H1 (cell line): Measurements from ENCODE around the gene CEACAM16. TPM values are rescaled to one million over a fixed set of nuclear protein-coding genes. Genes with fewer than 3 reads are reported as not detected.

Source experiments
- CBX8 ChIP-seq: fragments of 300-800, 300-1000 bp; sonication (generic); IDR thresholded peaks from 2 replicates; pipeline ENCODE4 v1.7.1; 2016; ENCODE audit warnings: low read depth, low read length, borderline replicate concordance
- CREB1 ChIP-seq: IDR thresholded peaks from 2 replicates; pipeline ENCODE4 v1.6.1; 2012; ENCODE audit warnings: inconsistent platforms
- EP300 ChIP-seq, 2 experiments: IDR thresholded peaks; 1 replicate in 1 of 2; 2 replicates in 1 of 2; pipeline ENCODE4 v1.6.1; 2011 to 2012; ENCODE audit warnings: low read depth in 2 of 2, low read length in 2 of 2, mild to moderate bottlenecking in 2 of 2, borderline replicate concordance in 1 of 2, inconsistent platforms in 1 of 2, moderate library complexity in 1 of 2
- TAF1 ChIP-seq: IDR thresholded peaks from 2 replicates; pipeline ENCODE4 v1.6.1; 2011; ENCODE audit warnings: mild to moderate bottlenecking, low read depth, low read length
- TBP ChIP-seq: IDR thresholded peaks from 2 replicates; pipeline ENCODE4 v1.6.1; 2011; ENCODE audit warnings: low read depth, low read length, improper control_type of control experiment
- polyA plus RNA-seq, 7 experiments: library from polyadenylated mRNA; depleted of rRNA in 3 of 7; stranded (reverse) in 5 of 7; unstranded in 2 of 7; fragments of >200 nt in 5 of 7; fragments of 200-250 nt in 2 of 7; gene quantifications; 1 replicate in 5 of 7; 2 replicates in 1 of 7; 4 replicates in 1 of 7; pipeline versions ENCODE4 v1.2.1 to v1.2.3, GENCODE V29; 2011 to 2013; ENCODE audit warnings: missing spikeins in 2 of 7, mixed read lengths in 2 of 7
- total RNA-seq: library from RNA; stranded (reverse); fragmentation: NEBNext Ultra II Directional; extraction: Animal tissue kit (Norgen Biotek cat#: 25700); gene quantifications from 2 replicates; pipeline ENCODE4 v1.2.1, GENCODE V29; 2021

The CEACAM16 gene
- total and polyA plus RNA-seq, 2 of the 8 experiments (the other 6 are each of a cell fraction or from before 2014, with no cell fraction given), result not detected

GRCh38 chr19:44661205-44661604 is 37.7 kb upstream of the CEACAM16 start (continued):
- TF ChIP-seq TBP, result no peak
- no peak for TF ChIP-seq CREB1
- no peak for TF ChIP-seq TAF1
- no peak for TF ChIP-seq CBX8
- no peak for TF ChIP-seq EP300 (IDR thresholded peaks at IDR 0.05; ENCODE audit: borderline replicate concordance in 1 of 2, low read depth in 2 of 2, low read length in 2 of 2)
